B cell (primary cell): ENCODE measurements around the gene MOB1A. TPM values are rescaled to one million over a fixed set of nuclear protein-coding genes. Genes with fewer than 3 reads are reported as not detected.

Experiments used
- ATAC-seq: fragments of 200-7000 bp; cut with Tn5 transposase; one replicate; pipeline ENCODE4 v1.10.0; 2021; ENCODE audit warnings: low read depth, mild to moderate bottlenecking, moderate number of reproducible peaks, moderate library complexity
- CTCF ChIA-PET: fragments of 350-600 bp; sonication (Branson Sonifier 250); formaldehyde crosslinking; loops from one replicate; lab custom pipeline; 2021; ENCODE audit warnings: antibody characterized with exemption, inconsistent platforms; lab: Charles Lee
- POLR2A ChIA-PET: fragments of 350-600 bp; sonication (Branson Sonifier 250); formaldehyde crosslinking; loops from one replicate; lab custom pipeline; 2021; ENCODE audit warnings: antibody characterized with exemption; lab: Charles Lee
- DNase-seq: peaks from one replicate; pipeline ENCODE4 v3.0.0; 2013
- H2AFZ ChIP-seq: 2 replicates; pipeline ENCODE4 v1.6.1; 2012; ENCODE audit warnings: mild to moderate bottlenecking, low read depth, low read length; ENCODE audit not compliant: insufficient read depth, poor library complexity, severe bottlenecking
- H3K27ac ChIP-seq, 2 donors: 1 replicate in 1 of 2; 2 replicates in 1 of 2; pipeline ENCODE4 v1.5.1; 2012 to 2013; ENCODE audit warnings: low read length in 2 of 2, mild to moderate bottlenecking in 2 of 2, moderate library complexity in 1 of 2
- H3K27me3 ChIP-seq, 4 experiments: fragments of 200-600 bp in 1 of 4; sonication (generic) in 1 of 4; replicated peaks in 1 of 4; 1 replicate in 2 of 4; 2 replicates in 2 of 4; pipeline versions ENCODE4 v1.6.1 to v1.7.0; 2013 to 2016; ENCODE audit warnings: low read length in 3 of 4, mild to moderate bottlenecking in 2 of 4, mixed read lengths in 1 of 4, moderate library complexity in 1 of 4; ENCODE audit not compliant: insufficient read depth in 4 of 4, control insufficient read depth in 3 of 4; ENCODE audit errors: control extremely low read depth in 1 of 4
- H3K36me3 ChIP-seq, 2 experiments: replicated peaks in 1 of 2; 1 replicate in 1 of 2; 2 replicates in 1 of 2; pipeline versions ENCODE4 v1.6.1 to v1.7.1; 2013; ENCODE audit warnings: low read length in 1 of 2; ENCODE audit not compliant: insufficient read depth in 2 of 2, control insufficient read depth in 1 of 2; ENCODE audit errors: control extremely low read depth in 1 of 2, extremely low read depth in 1 of 2
- H3K4me1 ChIP-seq, 2 donors: fragments of 200-600 bp in 1 of 2; sonication (generic) in 1 of 2; 1 replicate in 1 of 2; 2 replicates in 1 of 2; pipeline versions ENCODE4 v1.5.1 to v1.6.1; 2013 to 2017; ENCODE audit warnings: low read length in 2 of 2; ENCODE audit not compliant: control insufficient read depth in 2 of 2, insufficient read depth in 2 of 2
- H3K4me2 ChIP-seq: replicated peaks from 2 replicates; pipeline ENCODE3; 2012; ENCODE audit warnings: mild to moderate bottlenecking, low read depth, low read length; ENCODE audit not compliant: poor library complexity, severe bottlenecking
- H3K4me3 ChIP-seq, 5 experiments: fragments of 200-600 bp in 1 of 5; sonication (generic) in 1 of 5; 1 replicate in 3 of 5; 2 replicates in 2 of 5; pipeline versions ENCODE4 v1.5.1 to v1.7.0; 2011 to 2016; ENCODE audit warnings: low read length in 4 of 5, mild to moderate bottlenecking in 4 of 5, low read depth in 2 of 5, control low read depth in 1 of 5, moderate library complexity in 1 of 5; ENCODE audit not compliant: insufficient read depth in 1 of 5; ENCODE audit errors: control extremely low read depth in 1 of 5, extremely low read depth in 1 of 5
- H3K79me2 ChIP-seq: fragments of 200-600 bp; sonication (generic); one replicate; pipeline ENCODE4 v1.6.0; 2016; ENCODE audit warnings: low read length; ENCODE audit not compliant: control insufficient read depth, insufficient read depth
- H3K9ac ChIP-seq: fragments of 200-600 bp; sonication (generic); 2 replicates; pipeline ENCODE4 v1.6.1; 2017; ENCODE audit warnings: mild to moderate bottlenecking, low read length, moderate library complexity
- H3K9me3 ChIP-seq, 3 donors: one replicate each; pipeline versions ENCODE4 v1.6.1 to v1.7.1; 2013; ENCODE audit warnings: low read length in 2 of 3; ENCODE audit not compliant: control insufficient read depth in 2 of 3, insufficient read depth in 1 of 3; ENCODE audit errors: control extremely low read depth in 1 of 3
- H4K20me1 ChIP-seq: 2 replicates; pipeline ENCODE4 v1.6.0; 2012; ENCODE audit warnings: mild to moderate bottlenecking, low read length; ENCODE audit not compliant: insufficient read depth, control insufficient read depth, poor library complexity, severe bottlenecking
- H3K27ac Mint-ChIP-seq: one replicate; pipeline ENCODE4 v1.8.0; 2021; ENCODE audit warnings: mixed read lengths
- H3K27me3 Mint-ChIP-seq: one replicate; pipeline ENCODE4 v1.8.0; 2021; ENCODE audit warnings: mixed read lengths
- H3K4me1 Mint-ChIP-seq: one replicate; pipeline ENCODE4 v1.8.0; 2021; ENCODE audit warnings: mixed read lengths
- H3K4me3 Mint-ChIP-seq: one replicate; pipeline ENCODE4 v1.8.0; 2021; ENCODE audit warnings: mixed read lengths
- H3K9me3 Mint-ChIP-seq: one replicate; pipeline ENCODE4 v1.8.0; 2022; ENCODE audit warnings: mixed read lengths; ENCODE audit not compliant: insufficient read depth
- CTCF ChIP-seq: fragments of 200-600 bp; IDR thresholded peaks from one replicate; pipeline ENCODE4 v1.8.0; 2022; ENCODE audit warnings: antibody characterized with exemption, mild to moderate bottlenecking
- EZH2 ChIP-seq: IDR thresholded peaks from 2 replicates; pipeline ENCODE4 v1.6.1; 2012; ENCODE audit warnings: borderline replicate concordance, low read depth, mild to moderate bottlenecking, moderate library complexity, low read length; ENCODE audit not compliant: insufficient read depth, poor library complexity, severe bottlenecking
- WGBS: methylation state at CpG from one replicate; pipeline ENCODE4 v1.1.5; 2013; ENCODE audit warnings: missing lambda C conversion rate; ENCODE audit not compliant: insufficient coverage; 5-methylcytosine and 5-hydroxymethylcytosine counted together
- intact Hi-C: fragments of 100-400 bp; cut with micrococcal nuclease; formaldehyde crosslinking; loops from one replicate; pipeline ENCODE4 v1.10.0; 2022
- polyA plus RNA-seq: library from polyadenylated mRNA; depleted of rRNA; stranded (reverse); fragments of >200 nt; gene quantifications from 2 replicates; pipeline ENCODE4 v1.2.3, GENCODE V29; 2012
- total RNA-seq, 2 donors: library from RNA; stranded (reverse); fragments of 120-200 nt in 1 of 2; gene quantifications; 1 replicate in 1 of 2; 2 replicates in 1 of 2; pipeline versions ENCODE4 v1.2.3 to v1.2.4, GENCODE V29; 2013 to 2022

Gene MOB1A
- total and polyA plus RNA-seq, 2 donors (not counting 1 experiment from before 2014, with no cell fraction given): 43.3 to 219 TPM

DNA sequence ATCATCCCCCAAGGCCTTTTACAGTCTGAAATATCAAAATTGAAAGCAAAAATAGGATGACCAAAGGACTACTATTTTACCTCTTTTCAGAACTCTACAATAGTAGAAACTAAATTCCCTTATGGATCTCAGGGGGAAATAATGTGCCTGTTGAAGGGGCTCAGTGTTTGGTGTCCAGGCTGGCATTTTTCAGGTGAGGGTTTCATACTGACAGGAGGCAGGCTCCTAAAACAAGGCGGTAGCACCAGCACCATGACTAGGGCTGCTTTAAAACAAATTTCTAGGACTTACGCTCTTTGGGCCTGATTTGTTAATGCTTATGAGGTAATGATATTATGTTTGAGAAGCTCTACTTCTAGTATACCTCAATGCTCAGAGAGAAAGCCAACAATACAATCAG is 25.7 kb downstream of the MOB1A start:
- H3K79me2 ChIP-seq: peaks cover 16% of the 10 kb centered on the region
- H3K36me3 ChIP-seq: peaks cover 0 to 71% of the 10 kb centered on the region in 2 experiments
- intact Hi-C loops: no loop called here
- peaks cover 13% of the 10 kb centered on the region for H4K20me1 ChIP-seq
- Mint-ChIP-seq H3K4me3 (no peak overlapping the region), H3K27me3 (no peaks in the 10 kb centered on the region), H3K27ac (peak overlapping the region; percentile 51), H3K4me1 (peaks cover 14% of the 10 kb centered on the region), H3K9me3 (no peaks in the 10 kb centered on the region)
- H3K4me3 ChIP-seq: no peak overlapping the region
- no peak for DNase-seq
- ATAC-seq: no peak
- peaks cover 6% of the 10 kb centered on the region in 2 donors for H3K4me1 ChIP-seq
- H3K27ac ChIP-seq: peak overlapping the region in 1 of 2 donors; percentile 40
- H3K27me3 ChIP-seq: no peaks in the 10 kb centered on the region
- H2AFZ ChIP-seq: no peak overlapping the region
- ChIA-PET CTCF (interaction anchor here (1.3 to 6.8 kb wide), 6 partner anchors 46 to 330 kb away, joined by 3 to 63 read pairs (median 7); partner anchors contain the start of gene MTHFD2), POLR2A (no interaction called here)
- H3K4me2 ChIP-seq: no peak overlapping the region
- H3K9ac ChIP-seq: no peak overlapping the region
- no peaks in the 10 kb centered on the region for H3K9me3 ChIP-seq
- TF ChIP-seq EZH2 (no peak), CTCF (no peak)
- no CpG with 5 or more reads among the region's 2 CpGs for WGBS

- Histone ChIP-seq H3K9ac (no peak overlapping the region), H3K27ac (peak overlapping the region in 1 of 2 donors; percentile 0)
These were observed 28.9 kb downstream of the MOB1A start for GRCh38 chr2:74149570-74150319.

More at GRCh38 chr2:74149570-74150319, 28.9 kb downstream of the MOB1A start:
- Histone ChIP-seq H3K4me2 (no peak overlapping the region), H2AFZ (no peak overlapping the region), H3K36me3 (peaks cover 0 to 41% of the 10 kb centered on the region in 2 experiments), H3K4me3 (no peak overlapping the region), H4K20me1 (no peaks in the 10 kb centered on the region), H3K9me3 (peaks cover 0 to 3% (median 0%) of the 10 kb centered on the region in 3 donors), H3K27me3 (no peaks in the 10 kb centered on the region), H3K79me2 (peaks cover 8% of the 10 kb centered on the region), H3K4me1 (peaks cover 16 to 20% of the 10 kb centered on the region in 2 donors)
- POLR2A ChIA-PET: interaction anchor here (0.6 to 2.1 kb wide), 3 partner anchors 21 to 28 kb away, joined by 3 to 12 read pairs (median 10); partner anchors contain the start of gene MOB1A
- TF ChIP-seq CTCF: no peak
- TF ChIP-seq EZH2: no peak
- ATAC-seq (no peak), DNase-seq (no peak)
- Mint-ChIP-seq H3K9me3 (no peaks in the 10 kb centered on the region), H3K4me3 (no peak overlapping the region), H3K4me1 (peaks cover 16% of the 10 kb centered on the region), H3K27ac (peak overlapping the region; percentile 42), H3K27me3 (no peaks in the 10 kb centered on the region)
- intact Hi-C loops: loop anchor here (2.0 kb wide), 1 partner anchor 29 kb away; the partner anchor contains the start of gene MOB1A
- CTCF ChIA-PET: interaction anchor here (0.6 to 6.8 kb wide), 13 partner anchors 23 to 327 kb away, joined by 3 to 63 read pairs (median 5); partner anchors contain the start of genes MOB1A and STAMBP
- 91% methylated on average over 7 of the region's 7 CpGs for WGBS
